Osteoblast (primary cell): ENCODE data around the gene SLC27A6. TPM values are rescaled to one million over a fixed set of nuclear protein-coding genes. Genes with fewer than 3 reads are reported as not detected.

Source experiments
- DNase-seq: peaks from one replicate; pipeline ENCODE4 v3.0.0; 2011; ENCODE audit warnings: low spot score, mixed read lengths; ENCODE audit not compliant: insufficient read length; ENCODE audit errors: missing footprints
- H2AFZ ChIP-seq: 2 replicates; pipeline ENCODE4 v1.6.0; 2011; ENCODE audit warnings: mild to moderate bottlenecking, low read length
- H3K27ac ChIP-seq: 2 replicates; pipeline ENCODE4 v1.5.1; 2011; ENCODE audit warnings: mild to moderate bottlenecking, low read depth, low read length, moderate library complexity
- H3K27me3 ChIP-seq: 2 replicates; pipeline ENCODE4 v1.6.0; 2012; ENCODE audit warnings: mild to moderate bottlenecking, control low read depth, inconsistent platforms, low read length, moderate library complexity; ENCODE audit not compliant: insufficient read depth
- H3K36me3 ChIP-seq: 2 replicates; pipeline ENCODE4 v1.5.1; 2011; ENCODE audit warnings: mild to moderate bottlenecking, low read length, control low read depth, moderate library complexity; ENCODE audit not compliant: insufficient read depth
- H3K4me1 ChIP-seq: 2 replicates; pipeline ENCODE4 v1.5.1; 2011; ENCODE audit warnings: mild to moderate bottlenecking, low read length, control low read depth, moderate library complexity; ENCODE audit not compliant: insufficient read depth
- H3K4me2 ChIP-seq: 2 replicates; pipeline ENCODE4 v1.6.0; 2011; ENCODE audit warnings: mild to moderate bottlenecking, low read length; ENCODE audit not compliant: insufficient read depth
- H3K4me3 ChIP-seq: fragments of 200-600 bp; sonication (generic); 3 replicates; pipeline ENCODE4 v1.5.1; 2012; ENCODE audit warnings: mild to moderate bottlenecking, low read length, inconsistent platforms; ENCODE audit not compliant: insufficient read depth
- H3K79me2 ChIP-seq: 2 replicates; pipeline ENCODE4 v1.6.0; 2012; ENCODE audit warnings: mild to moderate bottlenecking, low read length, control low read depth, inconsistent platforms; ENCODE audit not compliant: insufficient read depth
- H3K9me3 ChIP-seq: 2 replicates; pipeline ENCODE4 v1.5.1; 2011; ENCODE audit warnings: low read depth, low read length, control low read depth
- H4K20me1 ChIP-seq: 2 replicates; pipeline ENCODE4 v1.6.0; 2012; ENCODE audit warnings: mild to moderate bottlenecking, low read length, control low read depth; ENCODE audit not compliant: insufficient read depth
- CTCF ChIP-seq: IDR thresholded peaks from 2 replicates; pipeline ENCODE4 v1.5.1; 2011; ENCODE audit warnings: mild to moderate bottlenecking, low read depth, low read length, moderate library complexity; ENCODE audit errors: extremely low read depth
- total RNA-seq: library from RNA; depleted of rRNA; stranded (reverse); fragments of >200 nt; gene quantifications from 2 replicates; pipeline ENCODE4 v1.2.3, GENCODE V29; 2012

Gene SLC27A6
- total RNA-seq, 1 donor: not detected

- H2AFZ ChIP-seq: no peak overlapping the region
- DNase-seq: no peak
- H3K27ac ChIP-seq: no peak overlapping the region
- no peak overlapping the region for H3K4me2 ChIP-seq
- no peaks in the 10 kb centered on the region for H3K36me3 ChIP-seq
- H4K20me1 ChIP-seq: no peaks in the 10 kb centered on the region
- H3K27me3 ChIP-seq: no peaks in the 10 kb centered on the region
- no peak for TF ChIP-seq CTCF
- no peaks in the 10 kb centered on the region for H3K4me1 ChIP-seq
- H3K4me3 ChIP-seq: no peak overlapping the region
- no peaks in the 10 kb centered on the region for H3K9me3 ChIP-seq
- H3K79me2 ChIP-seq: no peaks in the 10 kb centered on the region
These were observed 115.5 kb downstream of the SLC27A6 start for GRCh38 chr5:129080766-129081165.

- no peak for DNase-seq
- Histone ChIP-seq H3K4me1 (no peaks in the 10 kb centered on the region), H3K4me2 (no peak overlapping the region), H3K27ac (no peak overlapping the region), H3K79me2 (no peaks in the 10 kb centered on the region), H3K9me3 (no peaks in the 10 kb centered on the region), H2AFZ (no peak overlapping the region), H3K27me3 (no peaks in the 10 kb centered on the region), H3K36me3 (no peaks in the 10 kb centered on the region), H4K20me1 (no peaks in the 10 kb centered on the region), H3K4me3 (no peak overlapping the region)
- no peak for TF ChIP-seq CTCF
These were observed 117.2 kb downstream of the SLC27A6 start for GRCh38 chr5:129082225-129083136.

Other genes with a start within 250 kb of the SLC27A6 start
- 7.7 and 9.8 TPM in 2 replicates for gene ISOC1, start 129.3 kb downstream of the SLC27A6 start, total RNA-seq